Measurements from ENCODE around the gene PDE10A.

The PDE10A gene

GRCh38 chr6:165422192-165422591 lies 240.8 kb downstream of the PDE10A start:
- TF ChIP-seq CTCF (IDR thresholded peaks at IDR 0.05), result no peak

GRCh38 chr6:165417278-165417865 lies 245.7 kb downstream of the PDE10A start:
- TF ChIP-seq CTCF (IDR thresholded peaks at IDR 0.05), result no peak
- Histone ChIP-seq H3K4me3 (no peak overlapping the region), H3K27ac (no peak overlapping the region)
- no peak for DNase-seq (ENCODE audit: low spot score)

More at GRCh38 chr6:165422192-165422591, 240.8 kb downstream of the PDE10A start:
- Histone ChIP-seq H3K4me3 (no peak overlapping the region), H3K27ac (no peak overlapping the region)
- no peak for DNase-seq (ENCODE audit: low spot score)

- no peak for TF ChIP-seq CTCF (IDR thresholded peaks at IDR 0.05)
- Histone ChIP-seq H3K27ac (no peak overlapping the region), H3K4me3 (no peak overlapping the region)
- no peak for DNase-seq (ENCODE audit: low spot score)
Observed at GRCh38 chr6:165404697-165405096, 258.3 kb downstream of the PDE10A start.

GRCh38 chr6:165404296-165404695 lies 258.7 kb downstream of the PDE10A start:
- no peak for DNase-seq (ENCODE audit: low spot score)
- H3K27ac ChIP-seq, result no peak overlapping the region
- H3K4me3 ChIP-seq, result no peak overlapping the region
- TF ChIP-seq CTCF (IDR thresholded peaks at IDR 0.05), result no peak

- DNase-seq (ENCODE audit: low spot score), result no peak
- H3K4me3 ChIP-seq, result no peak overlapping the region
- no peak overlapping the region for H3K27ac ChIP-seq
- no peak for TF ChIP-seq CTCF (IDR thresholded peaks at IDR 0.05)
Observed at GRCh38 chr6:165403006-165403595, 259.9 kb downstream of the PDE10A start.

GRCh38 chr6:165401092-165401491 lies 261.9 kb downstream of the PDE10A start:
- H3K27ac ChIP-seq, result no peak overlapping the region
- no peak for TF ChIP-seq CTCF (IDR thresholded peaks at IDR 0.05)
- no peak for DNase-seq (ENCODE audit: low spot score)
- H3K4me3 ChIP-seq, result no peak overlapping the region

GRCh38 chr6:165390475-165390874 lies 272.6 kb downstream of the PDE10A start:
- Histone ChIP-seq H3K27ac (no peak overlapping the region), H3K4me3 (no peak overlapping the region)
- TF ChIP-seq CTCF (IDR thresholded peaks at IDR 0.05), result no peak
- DNase-seq (ENCODE audit: low spot score), result no peak
